K562 (cell line): Measurements from ENCODE around the gene KPTN. TPM values are rescaled to one million over a fixed set of nuclear protein-coding genes. Genes with fewer than 3 reads are reported as not detected.

Experiments
- ATAC-seq: fragments of 200-7000 bp; cut with Tn5 transposase; 3 replicates; pipeline ENCODE4 v1.9.1; 2020; ENCODE audit warnings: moderate library complexity
- BruUV-seq: library from RNA; stranded (reverse); fragments of 400-500 nt; replicated peaks from 2 replicates; lab custom pipeline; 2021; lab: Mats Ljungman, UMichigan
- CTCF ChIA-PET: fragments of 300-600 bp; formaldehyde crosslinking; extraction: SDS; loops from one replicate; lab custom pipeline; 2021; ENCODE audit warnings: low intra/inter-chr PET ratio; lab: Yijun Ruan, JAX
- POLR2A ChIA-PET: fragments of 300-600, 350-650 bp; sonication (Branson Sonifier 250); formaldehyde crosslinking; extraction: SDS; loops from one replicate; lab custom pipeline; 2021; ENCODE audit warnings: antibody characterized with exemption, inconsistent platforms; lab: Yijun Ruan, JAX
- DNase-seq, 4 experiments: peaks; one replicate each; pipeline versions ENCODE4 v3.0.0 to v3.0.0-alpha.2; 2011 to 2018; ENCODE audit warnings: low spot score in 3 of 4, mixed read lengths in 3 of 4; ENCODE audit errors: extremely low read depth in 1 of 4
- FAIRE-seq: peaks from 2 replicates; lab custom pipeline; 2011; peaks lifted over from hg19 to GRCh38; lab: Jason Lieb, UNC
- H2AFZ ChIP-seq: 2 replicates; pipeline ENCODE4 v1.6.0; 2011; ENCODE audit warnings: low read depth, low read length, control low read depth, inconsistent platforms
- H3K27ac ChIP-seq: fragments of 200-600 bp; 3 replicates; pipeline ENCODE4 v1.8.0; 2011; ENCODE audit warnings: low read depth, mild to moderate bottlenecking, control low read depth, inconsistent platforms, low read length, moderate library complexity, mixed read lengths; ENCODE audit errors: extremely low read depth
- H3K27me3 ChIP-seq, 2 experiments: fragments of 300-600 bp in 1 of 2; 2 replicates in 1 of 2; 3 replicates in 1 of 2; pipeline versions ENCODE4 v1.6.0 to v1.8.0; 2011; ENCODE audit warnings: inconsistent platforms in 2 of 2, low read length in 2 of 2, mild to moderate bottlenecking in 1 of 2, mixed read lengths in 1 of 2, moderate library complexity in 1 of 2; ENCODE audit not compliant: control insufficient read depth in 2 of 2, insufficient read depth in 2 of 2
- H3K36me3 ChIP-seq: fragments of 300-600 bp; 3 replicates; pipeline ENCODE4 v1.8.0; 2011; ENCODE audit warnings: mild to moderate bottlenecking, low read length, inconsistent platforms; ENCODE audit not compliant: control insufficient read depth, insufficient read depth
- H3K4me1 ChIP-seq, 2 experiments: fragments of 200-600 bp in 1 of 2; replicated peaks in 1 of 2; 2 replicates in 1 of 2; 3 replicates in 1 of 2; pipeline versions ENCODE4 v1.5.1 to v1.8.0; 2011; ENCODE audit warnings: inconsistent platforms in 2 of 2, low read length in 2 of 2, mild to moderate bottlenecking in 1 of 2, mixed read lengths in 1 of 2, moderate library complexity in 1 of 2; ENCODE audit not compliant: control insufficient read depth in 2 of 2, insufficient read depth in 2 of 2
- H3K4me2 ChIP-seq: 2 replicates; pipeline ENCODE4 v1.6.1; 2011; ENCODE audit warnings: low read length, control low read depth, inconsistent platforms, mixed read lengths; ENCODE audit not compliant: insufficient read depth
- H3K4me3 ChIP-seq: fragments of 200-600 bp; sonication (generic), shearing (Covaris generic); 2 replicates; pipeline ENCODE4 v1.5.1; 2016; ENCODE audit warnings: control low read depth, inconsistent platforms
- H3K79me2 ChIP-seq: fragments of 200-600 bp; 3 replicates; pipeline ENCODE4 v1.8.0; 2011; ENCODE audit warnings: low read length, inconsistent platforms; ENCODE audit not compliant: control insufficient read depth, insufficient read depth
- H3K9ac ChIP-seq, 2 experiments: 2 replicates each; pipeline versions ENCODE4 v1.6.0 to v1.6.1; 2011; ENCODE audit warnings: low read depth in 2 of 2, low read length in 2 of 2, control low read depth in 1 of 2, inconsistent platforms in 1 of 2, mild to moderate bottlenecking in 1 of 2, mixed read lengths in 1 of 2; ENCODE audit not compliant: insufficient read depth in 1 of 2
- H3K9me1 ChIP-seq: one replicate; pipeline ENCODE4 v1.6.0; 2011; ENCODE audit warnings: inconsistent platforms, mild to moderate bottlenecking, low read length, moderate library complexity; ENCODE audit not compliant: control insufficient read depth, insufficient read depth
- H3K9me3 ChIP-seq: replicated peaks from 2 replicates; pipeline ENCODE4 v1.5.1; 2011; ENCODE audit warnings: low read depth, low read length, inconsistent platforms; ENCODE audit not compliant: control insufficient read depth, insufficient read depth
- H4K20me1 ChIP-seq: replicated peaks from 2 replicates; pipeline ENCODE4 v1.6.1; 2011; ENCODE audit warnings: low read length, inconsistent platforms, mixed read lengths; ENCODE audit not compliant: control insufficient read depth, insufficient read depth
- BMI1 ChIP-seq: fragments of 150-350 bp; IDR thresholded peaks from 2 replicates; pipeline ENCODE4 v1.6.1; 2014; ENCODE audit warnings: low read length
- CBX5 ChIP-seq: IDR thresholded peaks from 2 replicates; pipeline ENCODE4 v1.6.1; 2014; ENCODE audit warnings: low read depth, borderline replicate concordance
- CREM ChIP-seq: IDR thresholded peaks from 2 replicates; pipeline ENCODE4 v1.6.1; 2014; ENCODE audit warnings: antibody characterized with exemption, low read depth
- EGR1 ChIP-seq: fragments of 450-650 bp; conservative IDR thresholded peaks from 2 replicates; pipeline ENCODE4 v1.6.1; 2017; ENCODE audit warnings: mild to moderate bottlenecking
- ELF1 ChIP-seq: fragments of 200-800 bp; sonication (Bioruptor generic); IDR thresholded peaks from 2 replicates; pipeline ENCODE4 v1.6.1; 2016; ENCODE audit warnings: missing genetic modification characterization, missing compliant biosample characterization
- GABPA ChIP-seq: fragments of 200-800 bp; sonication (Bioruptor generic); conservative IDR thresholded peaks from 2 replicates; pipeline ENCODE4 v1.6.1; 2016; ENCODE audit warnings: low read depth, missing genetic modification characterization, missing compliant biosample characterization
- KLF16 ChIP-seq: IDR thresholded peaks from 2 replicates; pipeline ENCODE4 v1.6.1; 2016; ENCODE audit warnings: antibody characterized with exemption
- NRF1 ChIP-seq, 2 experiments: fragments of 450-650 bp; IDR thresholded peaks in 1 of 2; conservative IDR thresholded peaks in 1 of 2; 2 replicates each; pipeline ENCODE4 v1.6.1; 2014; ENCODE audit warnings: mild to moderate bottlenecking in 2 of 2
- RCOR1 ChIP-seq, 2 experiments: IDR thresholded peaks; 2 replicates each; pipeline ENCODE4 v1.6.1; 2012; ENCODE audit warnings: low read depth in 2 of 2, low read length in 2 of 2, borderline replicate concordance in 1 of 2, improper control_type of control experiment in 1 of 2
- SMC3 ChIP-seq: conservative IDR thresholded peaks from 2 replicates; pipeline ENCODE4 v1.6.1; 2011; ENCODE audit warnings: low read depth, low read length, improper control_type of control experiment; ENCODE audit not compliant: insufficient read depth
- XRCC3 ChIP-seq: fragments of 450-650 bp; IDR thresholded peaks from 2 replicates; pipeline ENCODE4 v1.6.1; 2017; ENCODE audit warnings: mild to moderate bottlenecking, moderate library complexity
- ZNF263 ChIP-seq: sonication (generic); formaldehyde crosslinking; IDR thresholded peaks from 2 replicates; pipeline ENCODE4 v1.8.0; 2022; ENCODE audit warnings: mild to moderate bottlenecking, missing genetic modification reagents, borderline replicate concordance
- ZNF311 ChIP-seq: fragments of 250-450 bp; sonication (Bioruptor Pico); IDR thresholded peaks from 2 replicates; pipeline ENCODE4 v1.4.0; 2020; ENCODE audit warnings: mild to moderate bottlenecking, moderate library complexity
- WGBS: fragments of 100-300 bp; shearing (Covaris generic); methylation state at CpG from one replicate; pipeline ENCODE4 v1.1.6; 2016; ENCODE audit warnings: low coverage, mixed read lengths; ENCODE audit not compliant: insufficient coverage; ENCODE audit errors: missing lambda C conversion rate; 5-methylcytosine and 5-hydroxymethylcytosine counted together
- in situ Hi-C: fragments of 300-500 bp; cut with MboI; formaldehyde crosslinking; loops from 4 replicates; pipeline ENCODE4 v1.15.0; 2018; ENCODE audit warnings: inconsistent platforms, mixed read lengths
- intact Hi-C: fragments of 100-400 bp; cut with micrococcal nuclease; formaldehyde crosslinking; loops from 2 replicates; pipeline ENCODE4 v1.14.2; 2022
- polyA plus RNA-seq, 8 experiments: library from polyadenylated mRNA; depleted of rRNA in 4 of 8; stranded (reverse) in 5 of 8; unstranded in 3 of 8; fragments of >200 nt; fragmentation: Nextera tagmentation in 2 of 8; fragmentation: Illumina TruSeq in 1 of 8; extraction: Ambion mirVana in 2 of 8; extraction: Trizol in 1 of 8; gene quantifications; 2 replicates each; pipeline versions ENCODE4 v1.2.1 to v1.2.3, GENCODE V29; 2011 to 2014; ENCODE audit warnings: inconsistent platforms in 1 of 8, missing spikeins in 1 of 8
- total RNA-seq, 7 experiments: library from RNA; depleted of rRNA in 6 of 7; stranded (reverse); fragments of >200 nt in 6 of 7; fragmentation: Illumina TruSeq in 2 of 7; extraction: Trizol in 2 of 7; gene quantifications; 2 replicates each; pipeline versions ENCODE4 v1.2.1 to v1.2.3, GENCODE V29; 2011 to 2021; ENCODE audit warnings: low replicate concordance in 1 of 7
- TF ChIP-seq, protein P1 (sequence below): fragments of 200-800 bp; sonication (Bioruptor generic); IDR thresholded peaks from 2 replicates; pipeline ENCODE4 v1.6.1; 2017; ENCODE audit warnings: missing genetic modification characterization, missing compliant biosample characterization
- TF ChIP-seq, protein P2 (sequence below), 2 experiments: fragments of 450-650 bp in 1 of 2; sonication (generic) in 1 of 2; formaldehyde crosslinking in 1 of 2; IDR thresholded peaks in 1 of 2; conservative IDR thresholded peaks in 1 of 2; 2 replicates each; pipeline versions ENCODE4 v1.6.1 to v1.8.1; 2016 to 2023; ENCODE audit warnings: mild to moderate bottlenecking in 2 of 2, moderate library complexity in 2 of 2, inconsistent platforms in 1 of 2, missing genetic modification reagents in 1 of 2
- TF ChIP-seq, protein P3 (sequence below): sonication (generic); formaldehyde crosslinking; IDR thresholded peaks from 2 replicates; pipeline ENCODE4 v1.8.0; 2022; ENCODE audit warnings: missing genetic modification reagents, mild to moderate bottlenecking, moderate library complexity, borderline replicate concordance
- TF ChIP-seq, protein P4 (sequence below): fragments of 250-450 bp; sonication (Bioruptor Pico); IDR thresholded peaks from 2 replicates; pipeline ENCODE4 v1.4.0; 2020; ENCODE audit warnings: mild to moderate bottlenecking, moderate library complexity

The KPTN gene
- total and polyA plus RNA-seq, 9 of the 15 experiments (the other 6 are each of a cell fraction or from before 2014, with no cell fraction given): 0.56 to 18.2 (median 8.5) TPM

DNA sequence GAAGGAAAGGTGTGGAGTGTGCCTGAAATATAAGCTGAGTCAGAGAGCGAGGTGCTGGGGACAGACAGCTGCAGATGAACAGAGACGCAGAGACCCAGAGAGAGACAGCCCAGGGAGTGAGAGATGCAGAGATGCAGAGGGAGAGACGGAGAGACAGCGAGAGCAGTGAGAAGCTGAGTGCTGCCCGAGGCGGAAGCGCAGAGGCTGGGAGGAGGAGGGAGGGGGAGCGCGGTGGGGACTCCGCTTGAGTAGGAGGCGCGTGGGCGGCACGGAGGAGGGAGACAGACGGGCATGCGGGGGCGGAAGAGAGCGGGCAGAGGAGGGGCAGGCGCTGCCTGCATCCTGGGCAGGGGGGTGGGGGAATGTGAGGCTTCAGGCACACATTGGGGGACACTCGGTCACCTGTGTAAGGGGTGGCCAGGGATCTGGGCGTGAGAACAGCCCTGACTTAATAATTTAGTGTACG is 38.0 kb downstream of the KPTN start:
- no peak for FAIRE-seq
- H3K9me3 ChIP-seq: no peaks in the 10 kb centered on the region
- intact Hi-C loops: loop anchor here (10.0 kb wide), 1 partner anchor 159 kb away; the partner anchor contains the start of gene BICRA
- H3K4me3 ChIP-seq: peak overlapping the region; percentile 5; the same call in 1 of the 2 replicates
- peaks cover 13 to 39% of the 10 kb centered on the region in 2 experiments; a peak in 4 of 5 replicates for H3K4me1 ChIP-seq
- no TSS peak for BruUV-seq
- ChIA-PET CTCF (no interaction called here), POLR2A (interaction anchor here (0.6 to 0.9 kb wide), 3 partner anchors 8 to 16 kb away, joined by 3 to 6 read pairs (median 3); no protein-coding TSS in a partner anchor)
- peaks cover 7% of the 10 kb centered on the region; the same call in 1 of the 2 replicates for H4K20me1 ChIP-seq
- H3K27me3 ChIP-seq: peaks cover 19 to 46% of the 10 kb centered on the region in 2 experiments; a peak in 4 of 5 replicates
- peak overlapping the region in 1 of 2 experiments; percentile 82; a peak in 1 of 4 replicates for H3K9ac ChIP-seq
- WGBS: 0% methylated on average over 7 of the region's 22 CpGs
- peak overlapping the region; percentile 97 for H3K4me2 ChIP-seq
- peak overlapping the region; percentile 100 for H2AFZ ChIP-seq
- DNase-seq: peak; percentile 61 to 76 (median 74)
- H3K27ac ChIP-seq: no peak overlapping the region
- in situ Hi-C loops: no loop called here
- no peaks in the 10 kb centered on the region for H3K79me2 ChIP-seq
- peak; percentile 12; the same call in 2 of the 3 replicates for ATAC-seq
- peaks cover 5% of the 10 kb centered on the region for H3K9me1 ChIP-seq
- H3K36me3 ChIP-seq: no peaks in the 10 kb centered on the region
- TF ChIP-seq SMC3: no peak
- TF ChIP-seq, protein P1, sequence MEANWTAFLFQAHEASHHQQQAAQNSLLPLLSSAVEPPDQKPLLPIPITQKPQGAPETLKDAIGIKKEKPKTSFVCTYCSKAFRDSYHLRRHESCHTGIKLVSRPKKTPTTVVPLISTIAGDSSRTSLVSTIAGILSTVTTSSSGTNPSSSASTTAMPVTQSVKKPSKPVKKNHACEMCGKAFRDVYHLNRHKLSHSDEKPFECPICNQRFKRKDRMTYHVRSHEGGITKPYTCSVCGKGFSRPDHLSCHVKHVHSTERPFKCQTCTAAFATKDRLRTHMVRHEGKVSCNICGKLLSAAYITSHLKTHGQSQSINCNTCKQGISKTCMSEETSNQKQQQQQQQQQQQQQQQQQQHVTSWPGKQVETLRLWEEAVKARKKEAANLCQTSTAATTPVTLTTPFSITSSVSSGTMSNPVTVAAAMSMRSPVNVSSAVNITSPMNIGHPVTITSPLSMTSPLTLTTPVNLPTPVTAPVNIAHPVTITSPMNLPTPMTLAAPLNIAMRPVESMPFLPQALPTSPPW: peak; percentile 93
- TF ChIP-seq ZNF263 (CRISPR knock-in tag): peak; percentile 92
- TF ChIP-seq CREM: peak; percentile 28; the same call in 1 of the 2 replicates
- no peak for TF ChIP-seq XRCC3
- TF ChIP-seq EGR1: peak; percentile 100
- peak; percentile 12 to 13; a peak in 1 of 4 replicates for TF ChIP-seq NRF1 (conservative IDR thresholded peaks at IDR 0.05 in 1 of 2, IDR thresholded peaks at IDR 0.05 in 1 of 2)
- no peak for TF ChIP-seq GABPA (tag)
- TF ChIP-seq RCOR1 (IDR thresholded peaks at IDR 0.05; ENCODE audit: borderline replicate concordance in 1 of 2, low read depth in 2 of 2, low read length in 2 of 2): 0 out of 4 replicates have a peak, but pooled peaks of 1 of the 2 experiments have one; percentile 16
- TF ChIP-seq ZNF311 (CRISPR knock-in tag): no peak
- TF ChIP-seq CBX5: no peak
- TF ChIP-seq KLF16: 0 out of 2 replicates have a peak, but pooled peaks have one; percentile 37
- TF ChIP-seq, protein P2, sequence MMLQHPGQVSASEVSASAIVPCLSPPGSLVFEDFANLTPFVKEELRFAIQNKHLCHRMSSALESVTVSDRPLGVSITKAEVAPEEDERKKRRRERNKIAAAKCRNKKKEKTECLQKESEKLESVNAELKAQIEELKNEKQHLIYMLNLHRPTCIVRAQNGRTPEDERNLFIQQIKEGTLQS (IDR thresholded peaks at IDR 0.05): no peak
- TF ChIP-seq, protein P2 (CRISPR knock-in tag; conservative IDR thresholded peaks at IDR 0.05): no peak
- TF ChIP-seq BMI1: no peak
- TF ChIP-seq, protein P3, sequence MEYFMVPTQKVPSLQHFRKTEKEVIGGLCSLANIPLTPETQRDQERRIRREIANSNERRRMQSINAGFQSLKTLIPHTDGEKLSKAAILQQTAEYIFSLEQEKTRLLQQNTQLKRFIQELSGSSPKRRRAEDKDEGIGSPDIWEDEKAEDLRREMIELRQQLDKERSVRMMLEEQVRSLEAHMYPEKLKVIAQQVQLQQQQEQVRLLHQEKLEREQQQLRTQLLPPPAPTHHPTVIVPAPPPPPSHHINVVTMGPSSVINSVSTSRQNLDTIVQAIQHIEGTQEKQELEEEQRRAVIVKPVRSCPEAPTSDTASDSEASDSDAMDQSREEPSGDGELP (CRISPR knock-in tag): peak; percentile 1; the same call in 1 of the 2 replicates
- TF ChIP-seq, protein P4, sequence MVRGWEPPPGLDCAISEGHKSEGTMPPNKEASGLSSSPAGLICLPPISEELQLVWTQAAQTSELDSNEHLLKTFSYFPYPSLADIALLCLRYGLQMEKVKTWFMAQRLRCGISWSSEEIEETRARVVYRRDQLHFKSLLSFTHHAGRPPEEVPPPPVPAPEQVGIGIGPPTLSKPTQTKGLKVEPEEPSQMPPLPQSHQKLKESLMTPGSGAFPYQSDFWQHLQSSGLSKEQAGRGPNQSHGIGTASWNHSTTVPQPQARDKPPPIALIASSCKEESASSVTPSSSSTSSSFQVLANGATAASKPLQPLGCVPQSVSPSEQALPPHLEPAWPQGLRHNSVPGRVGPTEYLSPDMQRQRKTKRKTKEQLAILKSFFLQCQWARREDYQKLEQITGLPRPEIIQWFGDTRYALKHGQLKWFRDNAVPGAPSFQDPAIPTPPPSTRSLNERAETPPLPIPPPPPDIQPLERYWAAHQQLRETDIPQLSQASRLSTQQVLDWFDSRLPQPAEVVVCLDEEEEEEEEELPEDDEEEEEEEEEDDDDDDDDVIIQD (CRISPR knock-in tag): no peak
- TF ChIP-seq ELF1 (tag): 0 out of 2 replicates have a peak, but pooled peaks have one; percentile 15
